Stimulated activated CD8-positive, alpha-beta memory T cell treated with anti-CD3 and anti-CD28 coated beads, Interleukin-7, amount 100 ng/mL, for 24 hours (primary cell): ENCODE data around the gene NDFIP2.

Experiments used
- DNase-seq: peaks from one replicate; pipeline ENCODE4 v3.0.0-alpha.2; 2020; ENCODE audit warnings: low read depth

NDFIP2 gene

DNA sequence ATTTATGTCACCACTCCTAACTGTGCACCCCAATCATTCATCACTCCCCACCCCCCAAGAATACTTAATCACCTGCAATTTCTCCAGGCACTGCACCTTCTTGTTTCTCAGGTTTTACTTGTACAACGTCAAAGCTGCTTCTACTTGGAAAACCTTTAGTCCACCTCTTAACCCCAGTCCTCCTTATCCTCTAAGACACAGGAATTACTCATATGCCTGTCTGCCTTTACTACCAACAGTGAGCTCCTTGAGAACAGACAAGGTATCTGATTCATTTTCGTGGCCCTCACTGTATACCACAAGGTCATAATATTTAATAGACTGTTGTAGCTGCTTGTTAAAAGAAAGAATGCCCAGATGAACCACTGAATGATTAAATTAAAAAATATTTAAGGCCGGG is 21.0 kb upstream of the NDFIP2 start:
- no peak for DNase-seq

- no peak for DNase-seq
Measured at GRCh38 chr13:79462895-79463294, 18.1 kb upstream of the NDFIP2 start.

- no peak for DNase-seq
Measured at GRCh38 chr13:79463604-79464003, 17.4 kb upstream of the NDFIP2 start.

GRCh38 chr13:79466872-79467271 is 14.1 kb upstream of the NDFIP2 start:
- no peak for DNase-seq

DNA sequence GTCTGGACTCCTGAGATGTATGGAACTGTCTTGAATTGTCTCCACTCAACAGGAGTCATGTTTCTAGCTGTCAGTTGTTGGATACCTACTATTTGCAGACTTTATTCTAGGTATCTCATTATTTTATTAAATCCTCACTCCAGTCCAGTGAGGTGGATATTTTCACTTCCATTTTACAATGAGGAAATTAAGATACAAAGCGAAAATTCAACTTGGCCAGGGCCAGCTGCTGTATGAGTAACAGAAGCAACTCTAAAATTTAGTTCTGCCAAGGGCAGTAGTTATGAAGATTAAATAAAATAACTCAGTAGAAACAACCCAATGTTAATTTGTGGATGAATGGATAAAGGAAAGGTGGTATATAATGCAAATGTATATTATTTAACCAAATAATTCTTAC is 12.6 kb upstream of the NDFIP2 start:
- no peak for DNase-seq

GRCh38 chr13:79468819-79469218 is 12.1 kb upstream of the NDFIP2 start:
- DNase-seq: no peak

GRCh38 chr13:79469608-79470007 is 11.3 kb upstream of the NDFIP2 start:
- no peak for DNase-seq

DNA sequence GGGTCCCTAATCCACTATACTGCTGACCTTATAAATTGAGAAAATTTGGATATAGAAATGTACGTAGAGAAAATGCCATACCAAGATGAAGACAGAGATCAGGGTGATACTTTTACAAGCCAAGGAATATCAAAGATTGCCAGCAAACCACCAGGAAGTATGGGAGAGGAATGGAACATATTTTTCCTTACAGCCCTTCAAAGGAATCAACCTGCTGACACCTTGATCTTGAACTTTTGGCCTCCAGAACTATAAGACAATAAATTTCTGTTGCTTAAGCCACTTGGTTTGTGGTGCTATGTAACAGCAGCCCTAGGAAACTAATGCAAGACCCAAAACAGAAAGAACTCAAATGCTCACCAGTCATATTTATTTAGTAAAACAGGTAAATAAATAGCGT is 10.3 kb upstream of the NDFIP2 start:
- no peak for DNase-seq

DNA sequence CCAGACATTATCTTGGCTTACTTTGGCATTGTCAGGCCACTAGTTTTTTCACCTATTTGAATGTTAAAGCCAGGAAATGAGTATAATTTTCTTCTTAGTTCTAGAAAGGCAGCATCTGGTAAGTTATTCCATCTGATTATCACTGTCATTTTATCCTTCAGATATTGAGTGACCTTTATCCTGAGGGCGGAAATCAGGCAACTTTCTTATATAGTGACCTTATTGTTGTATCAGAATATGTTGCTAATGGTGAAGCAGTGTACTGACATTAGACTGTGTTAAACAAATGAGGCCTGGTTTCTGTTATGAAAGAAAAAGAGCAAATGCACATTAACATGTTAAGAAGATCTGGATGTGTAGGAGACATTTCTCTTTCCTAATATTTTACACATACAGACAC is 5.4 kb upstream of the NDFIP2 start:
- no peak for DNase-seq

DNA sequence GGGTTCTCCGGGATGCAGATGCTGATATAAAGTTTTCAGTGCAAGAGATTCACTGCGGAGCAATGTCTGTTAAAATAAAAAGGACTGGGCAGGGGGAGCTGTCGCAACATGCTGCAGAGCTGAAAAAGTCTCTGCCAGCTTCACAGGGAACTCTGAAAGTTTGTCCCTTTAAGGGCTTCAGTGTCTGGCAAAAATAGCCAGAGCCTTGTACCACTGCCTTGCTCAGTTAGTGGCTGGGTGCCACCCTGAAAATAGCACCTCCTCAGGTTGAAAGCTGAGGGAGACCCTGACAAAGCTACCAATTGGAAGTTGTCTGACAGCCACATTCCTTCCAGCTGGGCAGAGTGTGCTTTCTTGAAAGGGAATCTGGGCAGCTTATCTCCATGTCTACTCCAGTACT is 3.0 kb upstream of the NDFIP2 start:
- DNase-seq: no peak

DNA sequence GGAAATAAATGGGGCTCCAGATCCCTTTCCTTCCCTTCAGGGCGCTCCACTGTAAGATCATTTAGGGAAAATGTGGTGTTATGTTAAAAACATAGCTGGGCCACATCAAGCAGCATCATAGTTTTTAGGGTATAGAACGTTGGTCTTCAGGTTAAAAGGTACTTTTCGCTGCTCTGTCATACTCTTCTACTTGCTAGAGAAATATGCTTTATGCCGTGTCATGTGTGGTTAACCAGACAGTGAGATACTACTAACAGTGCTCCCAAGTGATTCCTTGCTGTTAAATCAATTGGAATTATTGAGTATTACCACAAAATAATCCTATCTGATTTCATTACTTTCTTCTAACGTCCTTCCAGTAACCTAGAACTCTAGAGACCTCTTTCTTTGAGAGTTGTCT is 1.1 kb upstream of the NDFIP2 start:
- no peak for DNase-seq

DNA sequence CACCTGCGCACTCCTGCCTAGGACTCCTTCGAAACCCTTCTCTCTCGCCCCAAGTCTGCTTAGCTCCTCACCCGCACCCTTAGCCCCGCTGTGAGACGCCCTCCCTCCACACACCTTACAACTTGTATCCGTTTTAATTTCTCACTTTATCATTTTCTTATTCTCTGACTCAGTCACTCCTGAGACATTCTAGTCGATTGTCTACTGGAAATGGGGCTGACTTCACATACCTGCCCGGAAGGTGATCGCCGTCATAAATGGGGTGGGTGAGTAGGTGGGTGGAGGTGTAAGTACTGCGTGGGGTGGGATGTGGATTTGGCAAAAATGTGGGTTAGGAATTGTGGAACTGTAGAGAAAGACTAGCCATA is 714 bp downstream of the NDFIP2 start:
- DNase-seq: peak; percentile 40

GRCh38 chr13:79482281-79482970 is 1.5 kb downstream of the NDFIP2 start:
- no peak for DNase-seq

- DNase-seq: no peak
Measured at GRCh38 chr13:79483086-79483706, 2.2 kb downstream of the NDFIP2 start.

DNA sequence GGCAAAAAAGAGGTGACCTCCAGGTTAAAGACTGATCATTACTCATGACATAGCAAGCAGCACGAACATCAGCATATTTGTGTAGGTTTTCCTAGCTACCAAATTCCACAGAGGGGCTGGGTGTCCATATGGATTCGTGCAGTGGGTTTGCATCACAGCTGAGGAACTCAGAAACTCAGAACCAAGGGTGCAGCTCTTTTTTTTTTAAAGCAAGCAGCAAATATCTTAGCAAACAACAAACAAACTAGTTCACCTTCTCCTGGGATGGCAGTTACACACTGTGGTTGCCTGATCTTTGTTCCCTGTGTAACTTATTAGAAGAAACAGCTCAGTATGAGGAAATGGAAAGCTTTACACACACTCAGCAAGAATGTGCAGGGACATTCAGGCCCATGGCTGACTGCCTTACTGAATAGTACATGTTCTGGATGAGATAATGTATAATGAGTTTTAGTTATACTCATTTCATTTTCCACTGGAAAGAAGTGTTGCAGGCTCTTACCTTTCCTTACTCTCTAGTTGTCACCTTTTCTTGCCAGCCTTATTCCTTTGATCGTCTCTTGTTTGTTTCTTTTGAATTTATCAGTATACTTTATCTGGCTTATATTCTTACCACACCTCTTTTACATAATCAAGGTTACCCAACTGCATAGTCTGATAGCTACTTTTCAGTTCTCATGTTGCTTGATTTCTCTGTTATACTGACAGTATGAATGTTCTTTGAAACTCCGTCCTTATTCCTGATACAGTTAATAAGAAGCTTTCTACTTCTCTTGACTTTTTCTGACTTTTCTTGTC is 4.3 kb downstream of the NDFIP2 start:
- no peak for DNase-seq

DNA sequence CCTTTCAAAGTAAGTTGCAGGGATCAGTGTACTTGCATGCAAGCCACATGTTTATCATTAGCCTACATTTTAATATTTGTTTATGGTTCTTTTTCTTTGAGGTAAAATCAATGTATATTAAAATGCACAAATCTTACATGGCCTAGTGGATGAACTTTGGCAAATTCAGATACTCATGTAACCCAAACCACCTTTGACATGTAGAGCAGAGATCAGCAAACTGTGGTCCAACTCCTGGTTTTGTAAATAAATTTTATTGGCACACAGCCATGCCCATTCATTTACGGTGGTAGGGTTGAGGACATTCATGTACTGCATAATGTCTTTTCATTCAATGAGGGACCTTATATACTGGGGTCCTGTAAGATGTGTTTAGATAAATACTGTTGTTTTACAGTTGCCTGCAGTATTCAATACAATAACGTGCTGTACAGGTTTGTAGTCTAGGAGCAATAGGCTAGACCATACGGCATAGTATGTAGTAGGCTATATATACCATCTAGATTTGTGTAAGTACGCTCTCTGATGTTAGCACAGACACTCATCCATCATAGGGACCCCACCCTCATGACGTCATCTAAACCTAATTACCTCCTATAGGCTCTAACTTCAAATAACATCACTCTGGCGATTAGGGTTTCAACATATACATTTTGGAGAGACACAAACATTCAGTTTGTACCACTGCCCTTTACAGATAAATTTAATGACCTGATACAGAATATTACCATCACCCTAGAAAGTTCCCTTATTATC is 5.7 kb downstream of the NDFIP2 start:
- no peak for DNase-seq

GRCh38 chr13:79490326-79490725 is 9.4 kb downstream of the NDFIP2 start:
- no peak for DNase-seq

GRCh38 chr13:79490824-79491223 is 9.9 kb downstream of the NDFIP2 start:
- no peak for DNase-seq

- no peak for DNase-seq
Measured at GRCh38 chr13:79491715-79492114, 10.8 kb downstream of the NDFIP2 start.

GRCh38 chr13:79492313-79492798 is 11.4 kb downstream of the NDFIP2 start:
- DNase-seq: no peak

DNA sequence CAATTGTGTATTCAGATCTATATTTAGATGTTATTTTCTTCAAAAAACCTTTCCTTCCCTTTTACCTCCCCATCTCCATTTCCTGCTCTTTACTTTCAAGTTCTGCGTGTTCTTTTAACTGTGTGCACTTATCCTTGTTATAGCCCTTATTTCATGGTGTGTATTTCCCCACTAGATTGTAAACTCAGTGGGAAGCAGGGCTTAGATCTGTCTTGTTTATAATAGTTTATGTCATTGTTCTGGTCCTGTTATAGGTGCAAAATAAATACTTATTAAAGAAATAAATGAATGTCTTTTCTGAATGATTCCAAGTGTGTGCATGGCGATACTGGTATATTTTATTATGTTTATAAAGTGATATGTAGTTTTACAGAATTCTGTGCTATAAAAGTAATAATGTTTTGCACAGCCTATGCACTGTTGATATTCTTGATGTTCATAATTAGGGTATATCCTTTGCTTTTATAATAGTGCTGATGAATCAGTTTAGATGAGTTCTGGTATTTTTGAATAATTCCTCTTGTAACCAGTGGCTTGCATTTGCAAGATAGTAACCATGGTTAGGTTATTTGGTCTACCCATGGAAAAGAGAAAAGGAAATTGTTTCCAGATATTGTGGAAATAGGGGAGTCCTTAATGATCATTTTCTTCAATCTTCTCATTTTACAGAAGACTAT is 12.1 kb downstream of the NDFIP2 start:
- no peak for DNase-seq

DNA sequence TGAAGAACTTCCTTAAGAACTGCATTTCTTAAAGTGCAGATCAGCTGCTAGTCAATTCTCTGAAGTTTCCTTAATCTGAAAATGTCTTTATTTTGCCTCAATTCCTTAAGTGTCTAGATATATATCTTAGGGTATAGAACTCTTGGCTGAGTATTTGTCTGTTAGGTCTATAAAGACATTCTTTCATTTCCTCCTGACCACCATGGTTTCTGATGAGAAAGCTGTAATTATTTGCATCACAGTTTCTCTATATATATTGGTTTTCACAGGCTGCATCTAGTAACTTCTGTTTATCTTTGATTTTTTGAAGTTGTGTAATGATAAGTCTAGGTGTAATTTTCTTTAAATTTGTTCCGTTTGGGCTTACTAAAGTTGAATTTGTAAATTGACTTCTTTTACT is 15.2 kb downstream of the NDFIP2 start:
- no peak for DNase-seq
